HS-5 (cell line): ENCODE measurements around the gene MIPEP.
A peak's percentile ranks its signal among the peaks of the same experiment; 100 is the strongest.
"Not testable (repeated sequence)": the region's sequence is repeated elsewhere in the genome, so short reads cannot be mapped to it uniquely, and the experiment has no call there.

Experiments used
- DNase-seq: peaks from one replicate; pipeline ENCODE4 v3.0.0-alpha.2; 2012; ENCODE audit warnings: low read depth

The MIPEP gene

GRCh38 chr13:23888658-23889614 lies at the start of gene MIPEP:
MIPEP (minus strand) TSS chr13:23889400; CDS start chr13:23889320, 80 bp downstream.
- DNase-seq = peak; percentile 34

GRCh38 chr13:23934520-23934919 lies 45.3 kb upstream of the MIPEP start:
- DNase-seq = no peak

GRCh38 chr13:23928985-23929384 lies 39.8 kb upstream of the MIPEP start:
- DNase-seq = peak; percentile 50

GRCh38 chr13:23923031-23923430 lies 33.8 kb upstream of the MIPEP start:
- no peak for DNase-seq

GRCh38 chr13:23922005-23922932 lies 33.1 kb upstream of the MIPEP start:
- no peak for DNase-seq

GRCh38 chr13:23921451-23921888 lies 32.3 kb upstream of the MIPEP start:
- no peak for DNase-seq

GRCh38 chr13:23919006-23919405 lies 29.8 kb upstream of the MIPEP start:
- no peak for DNase-seq

GRCh38 chr13:23918208-23918607 lies 29.0 kb upstream of the MIPEP start:
- no peak for DNase-seq

- DNase-seq = no peak
Measured at GRCh38 chr13:23915308-23915707, 26.1 kb upstream of the MIPEP start.

GRCh38 chr13:23912469-23912868 lies 23.3 kb upstream of the MIPEP start:
- DNase-seq = no peak

- DNase-seq = no peak
Measured at GRCh38 chr13:23909606-23910005, 20.4 kb upstream of the MIPEP start.

- no peak for DNase-seq
Measured at GRCh38 chr13:23905766-23906165, 16.6 kb upstream of the MIPEP start.

GRCh38 chr13:23903906-23904280 lies 14.7 kb upstream of the MIPEP start:
- DNase-seq = no peak

GRCh38 chr13:23902975-23903905 lies 14.0 kb upstream of the MIPEP start:
- no peak for DNase-seq

GRCh38 chr13:23901365-23901764 lies 12.2 kb upstream of the MIPEP start:
- DNase-seq = peak; percentile 52

GRCh38 chr13:23899555-23899954 lies 10.4 kb upstream of the MIPEP start:
- DNase-seq = no peak

GRCh38 chr13:23898101-23898500 lies 8.9 kb upstream of the MIPEP start:
- no peak for DNase-seq

GRCh38 chr13:23897452-23897919 lies 8.3 kb upstream of the MIPEP start, which contains the start of gene C1QTNF9B:
C1QTNF9B (minus strand) TSS chr13:23897502.
- not testable (repeated sequence) for DNase-seq

- not testable (repeated sequence) for DNase-seq
Measured at GRCh38 chr13:23894746-23895145, 5.5 kb upstream of the MIPEP start.

GRCh38 chr13:23893791-23894190 lies 4.6 kb upstream of the MIPEP start:
- not testable (repeated sequence) for DNase-seq
